ENCODE results near the gene MRS2. TPM values are rescaled to one million over a fixed set of nuclear protein-coding genes. Genes with fewer than 3 reads are reported as not detected.

MRS2 gene, protein sequence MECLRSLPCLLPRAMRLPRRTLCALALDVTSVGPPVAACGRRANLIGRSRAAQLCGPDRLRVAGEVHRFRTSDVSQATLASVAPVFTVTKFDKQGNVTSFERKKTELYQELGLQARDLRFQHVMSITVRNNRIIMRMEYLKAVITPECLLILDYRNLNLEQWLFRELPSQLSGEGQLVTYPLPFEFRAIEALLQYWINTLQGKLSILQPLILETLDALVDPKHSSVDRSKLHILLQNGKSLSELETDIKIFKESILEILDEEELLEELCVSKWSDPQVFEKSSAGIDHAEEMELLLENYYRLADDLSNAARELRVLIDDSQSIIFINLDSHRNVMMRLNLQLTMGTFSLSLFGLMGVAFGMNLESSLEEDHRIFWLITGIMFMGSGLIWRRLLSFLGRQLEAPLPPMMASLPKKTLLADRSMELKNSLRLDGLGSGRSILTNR
- total RNA-seq (2021; ENCODE audit: unreplicated experiment), result 26.0 TPM
- 17.9 TPM for polyA plus RNA-seq (2012; ENCODE audit: insufficient read length)
- percentile 73 among the genes with signal in this experiment for Bru-seq, nascent RNA
- BruChase-seq, experiment 1, labeled RNA remaining after a 2-hour chase, result percentile 76 among the genes with signal in this experiment
- percentile 81 among the genes with signal in this experiment for BruChase-seq, experiment 2, labeled RNA remaining after a 6-hour chase
- long read RNA-seq, transcript MRS2-202 (10 exons, 1,740 nt), result minor isoform, 9 of 67 reads
- long read RNA-seq, transcript MRS2-203 (11 exons, 3,313 nt), result major isoform, 38 of 67 reads
- long read RNA-seq, partial matches to known transcripts, result 1 of 67 reads
- long read RNA-seq, other reads (novel, unspliced or antisense), result 18 of 67 reads

DNA sequence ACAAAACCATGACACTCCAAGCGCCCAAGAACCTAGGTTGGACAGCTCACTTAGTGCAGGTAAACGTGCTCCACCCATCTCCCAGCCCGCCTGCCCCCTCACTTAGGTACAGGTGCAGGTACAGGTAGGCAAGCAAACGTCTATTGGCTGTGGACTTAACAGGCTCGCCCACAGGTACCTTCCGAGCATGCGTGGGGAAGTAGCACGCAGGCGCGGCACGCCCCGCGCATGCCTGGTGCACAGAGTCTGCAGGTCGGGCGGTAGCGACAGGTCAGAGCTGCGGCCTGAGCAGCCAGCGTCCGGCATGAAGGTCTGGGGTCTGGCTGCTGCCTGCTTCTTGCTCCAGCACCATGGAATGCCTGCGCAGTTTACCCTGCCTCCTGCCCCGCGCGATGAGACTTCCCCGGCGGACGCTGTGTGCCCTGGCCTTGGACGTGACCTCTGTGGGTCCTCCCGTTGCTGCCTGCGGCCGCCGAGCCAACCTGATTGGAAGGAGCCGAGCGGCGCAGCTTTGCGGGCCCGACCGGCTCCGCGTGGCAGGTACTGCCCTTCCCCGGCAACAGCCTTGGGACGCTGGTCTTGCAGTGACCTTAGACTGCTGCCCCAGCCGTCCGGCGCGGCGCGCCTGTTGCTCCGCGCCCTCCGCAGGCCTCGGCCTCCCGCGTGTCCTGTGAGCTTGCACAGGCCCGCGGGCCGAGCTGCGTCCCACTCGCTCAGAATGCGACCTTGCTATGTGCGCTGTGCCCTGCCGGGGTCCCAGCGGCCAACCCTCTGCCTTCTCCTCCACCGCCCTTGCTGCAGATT is at the start of gene MRS2:
Gene MRS2 (plus strand): TSS at position 240 of the 804 bp plus-strand sequence. CDS start 111 bp downstream, at position 351.
- no peaks in the 10 kb centered on the region for H3K27me3 ChIP-seq (ENCODE audit: control insufficient read depth, insufficient read depth, low read length)
- BruUV-seq (replicated peaks), result no TSS peak
- in situ Hi-C loops (cut with HindIII; ENCODE audit: low pct_unique_long_range_greater_than_20kb, low sequenced_read_pairs) (no loop called here), intact Hi-C loops (cut with micrococcal nuclease; ENCODE audit: unreplicated experiment) (loop anchor here (2.0 kb wide), 1 partner anchor 44 kb away; the partner anchor contains the start of gene DCDC2)
- POLR2A ChIA-PET, result no interaction called here
- DNase-seq (ENCODE audit: low read depth, low spot score) (no peak), ATAC-seq (peak; percentile 100)
- no peaks in the 10 kb centered on the region for H3K9me3 ChIP-seq (ENCODE audit: control insufficient read depth, insufficient read depth, low read depth, low read length)
- H3K4me1 ChIP-seq (ENCODE audit: control insufficient read depth, insufficient read depth, low read length), result peaks cover 14% of the 10 kb centered on the region
- peak within 1 kb of the TSS; percentile 69 to 95 for H3K4me3 ChIP-seq (ENCODE audit: low read depth in 2 of 2, low read length in 2 of 2)
- CTCF ChIA-PET, result interaction anchor here (1.3 kb wide), 1 partner anchor 14 kb away, joined by 3 read pairs; no protein-coding TSS in a partner anchor
- TF ChIP-seq, protein P1, sequence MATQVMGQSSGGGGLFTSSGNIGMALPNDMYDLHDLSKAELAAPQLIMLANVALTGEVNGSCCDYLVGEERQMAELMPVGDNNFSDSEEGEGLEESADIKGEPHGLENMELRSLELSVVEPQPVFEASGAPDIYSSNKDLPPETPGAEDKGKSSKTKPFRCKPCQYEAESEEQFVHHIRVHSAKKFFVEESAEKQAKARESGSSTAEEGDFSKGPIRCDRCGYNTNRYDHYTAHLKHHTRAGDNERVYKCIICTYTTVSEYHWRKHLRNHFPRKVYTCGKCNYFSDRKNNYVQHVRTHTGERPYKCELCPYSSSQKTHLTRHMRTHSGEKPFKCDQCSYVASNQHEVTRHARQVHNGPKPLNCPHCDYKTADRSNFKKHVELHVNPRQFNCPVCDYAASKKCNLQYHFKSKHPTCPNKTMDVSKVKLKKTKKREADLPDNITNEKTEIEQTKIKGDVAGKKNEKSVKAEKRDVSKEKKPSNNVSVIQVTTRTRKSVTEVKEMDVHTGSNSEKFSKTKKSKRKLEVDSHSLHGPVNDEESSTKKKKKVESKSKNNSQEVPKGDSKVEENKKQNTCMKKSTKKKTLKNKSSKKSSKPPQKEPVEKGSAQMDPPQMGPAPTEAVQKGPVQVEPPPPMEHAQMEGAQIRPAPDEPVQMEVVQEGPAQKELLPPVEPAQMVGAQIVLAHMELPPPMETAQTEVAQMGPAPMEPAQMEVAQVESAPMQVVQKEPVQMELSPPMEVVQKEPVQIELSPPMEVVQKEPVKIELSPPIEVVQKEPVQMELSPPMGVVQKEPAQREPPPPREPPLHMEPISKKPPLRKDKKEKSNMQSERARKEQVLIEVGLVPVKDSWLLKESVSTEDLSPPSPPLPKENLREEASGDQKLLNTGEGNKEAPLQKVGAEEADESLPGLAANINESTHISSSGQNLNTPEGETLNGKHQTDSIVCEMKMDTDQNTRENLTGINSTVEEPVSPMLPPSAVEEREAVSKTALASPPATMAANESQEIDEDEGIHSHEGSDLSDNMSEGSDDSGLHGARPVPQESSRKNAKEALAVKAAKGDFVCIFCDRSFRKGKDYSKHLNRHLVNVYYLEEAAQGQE (IDR thresholded peaks at IDR 0.05; ENCODE audit: insufficient read depth in 1 of 2, low read depth in 2 of 2, low read length in 1 of 2), result peak in 1 of 2 experiments; percentile 11; a peak in 1 of 4 replicates
- TF ChIP-seq, protein P2, sequence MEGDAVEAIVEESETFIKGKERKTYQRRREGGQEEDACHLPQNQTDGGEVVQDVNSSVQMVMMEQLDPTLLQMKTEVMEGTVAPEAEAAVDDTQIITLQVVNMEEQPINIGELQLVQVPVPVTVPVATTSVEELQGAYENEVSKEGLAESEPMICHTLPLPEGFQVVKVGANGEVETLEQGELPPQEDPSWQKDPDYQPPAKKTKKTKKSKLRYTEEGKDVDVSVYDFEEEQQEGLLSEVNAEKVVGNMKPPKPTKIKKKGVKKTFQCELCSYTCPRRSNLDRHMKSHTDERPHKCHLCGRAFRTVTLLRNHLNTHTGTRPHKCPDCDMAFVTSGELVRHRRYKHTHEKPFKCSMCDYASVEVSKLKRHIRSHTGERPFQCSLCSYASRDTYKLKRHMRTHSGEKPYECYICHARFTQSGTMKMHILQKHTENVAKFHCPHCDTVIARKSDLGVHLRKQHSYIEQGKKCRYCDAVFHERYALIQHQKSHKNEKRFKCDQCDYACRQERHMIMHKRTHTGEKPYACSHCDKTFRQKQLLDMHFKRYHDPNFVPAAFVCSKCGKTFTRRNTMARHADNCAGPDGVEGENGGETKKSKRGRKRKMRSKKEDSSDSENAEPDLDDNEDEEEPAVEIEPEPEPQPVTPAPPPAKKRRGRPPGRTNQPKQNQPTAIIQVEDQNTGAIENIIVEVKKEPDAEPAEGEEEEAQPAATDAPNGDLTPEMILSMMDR (IDR thresholded peaks at IDR 0.05), result no peak
- TF ChIP-seq SIN3A (IDR thresholded peaks at IDR 0.05; ENCODE audit: borderline replicate concordance, insufficient read depth, low read depth, low read length), result 0 out of 2 replicates have a peak, but pooled peaks have one; percentile 52
- peak; percentile 78 for TF ChIP-seq POLR2AphosphoS5 (IDR thresholded peaks at IDR 0.05; ENCODE audit: low read depth, low read length)
- 0 out of 2 replicates have a peak, but pooled peaks have one; percentile 43 for TF ChIP-seq TCF7L2 (IDR thresholded peaks at IDR 0.05; ENCODE audit: low read depth, low read length)
- peaks cover 8% of the 10 kb centered on the region for H3K36me3 ChIP-seq (ENCODE audit: control insufficient read depth, insufficient read depth, low read length)
- peak within 1 kb of the TSS; percentile 68 for H3K27ac ChIP-seq (ENCODE audit: low read length)

DNA sequence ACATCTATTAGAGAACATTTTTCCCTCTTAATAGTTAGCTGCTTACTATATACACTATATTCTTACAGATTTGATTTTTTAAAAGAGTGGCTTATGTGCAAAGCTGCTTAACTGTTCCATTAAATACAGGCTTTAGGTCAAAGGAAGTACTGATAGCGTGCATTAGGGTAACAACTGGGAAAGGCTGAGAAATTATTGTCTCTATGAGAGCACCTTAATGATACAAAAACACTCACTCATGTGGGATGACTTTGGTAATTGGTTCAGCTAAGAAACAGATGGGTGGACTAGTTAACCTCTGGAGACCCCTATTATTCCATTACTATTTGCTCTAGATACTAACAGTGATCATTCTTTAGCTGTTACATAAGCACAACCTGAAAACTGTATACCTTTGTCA is 48.9 kb upstream of the MRS2 start:
- H3K4me1 ChIP-seq (ENCODE audit: control insufficient read depth, insufficient read depth, low read length), result 0 out of 2 replicates have a peak, but pooled peaks cover 2% of the 10 kb centered on the region
- H3K27ac ChIP-seq (ENCODE audit: low read length), result no peak overlapping the region
- in situ Hi-C loops (cut with HindIII; ENCODE audit: low pct_unique_long_range_greater_than_20kb, low sequenced_read_pairs), result no loop called here
- ChIA-PET CTCF (no interaction called here), POLR2A (no interaction called here)
- intact Hi-C loops (cut with micrococcal nuclease; ENCODE audit: unreplicated experiment), result no loop called here
- H3K36me3 ChIP-seq (ENCODE audit: control insufficient read depth, insufficient read depth, low read length), result no peaks in the 10 kb centered on the region
- ATAC-seq, result no peak
- TF ChIP-seq TCF7L2 (IDR thresholded peaks at IDR 0.05; ENCODE audit: low read depth, low read length), result no peak
- no peak for TF ChIP-seq SIN3A (IDR thresholded peaks at IDR 0.05; ENCODE audit: borderline replicate concordance, insufficient read depth, low read depth, low read length)
- no peak for TF ChIP-seq POLR2AphosphoS5 (IDR thresholded peaks at IDR 0.05; ENCODE audit: low read depth, low read length)
- TF ChIP-seq, protein P1 (IDR thresholded peaks at IDR 0.05; ENCODE audit: insufficient read depth in 1 of 2, low read depth in 2 of 2, low read length in 1 of 2), result no peak
- TF ChIP-seq, protein P2 (IDR thresholded peaks at IDR 0.05), result no peak
- peaks cover 22% of the 10 kb centered on the region for H3K27me3 ChIP-seq (ENCODE audit: control insufficient read depth, insufficient read depth, low read length)
- DNase-seq (ENCODE audit: low read depth, low spot score), result no peak
- H3K9me3 ChIP-seq (ENCODE audit: control insufficient read depth, insufficient read depth, low read depth, low read length), result no peaks in the 10 kb centered on the region
- H3K4me3 ChIP-seq (ENCODE audit: low read depth in 2 of 2, low read length in 2 of 2), result no peak overlapping the region
- BruUV-seq (replicated peaks), result no TSS peak
